Right lobe of liver (tissue), 6 donors: Measurements from ENCODE around the gene FAM167B. TPM values are rescaled to one million over a fixed set of nuclear protein-coding genes. Genes with fewer than 3 reads are reported as not detected.

Experiments
- ATAC-seq, 4 donors: fragments of 200-7000 bp; cut with Tn5 transposase; one replicate each; pipeline ENCODE4 v1.9.1; 2020; ENCODE audit warnings: mild to moderate bottlenecking in 4 of 4, moderate library complexity in 4 of 4
- DNase-seq, 3 donors: peaks; one replicate each; pipeline ENCODE4 v3.0.0-alpha.2; 2020
- H3K27ac ChIP-seq, 3 donors: fragments of 200-600 bp; one replicate each; pipeline ENCODE4 v1.8.0; 2022
- H3K27me3 ChIP-seq, 2 donors: fragments of 200-600 bp; one replicate each; pipeline ENCODE4 v1.8.0; 2022
- H3K36me3 ChIP-seq, 4 donors: fragments of 200-600 bp; sonication (generic) in 1 of 4; one replicate each; pipeline versions ENCODE4 v1.5.1 to v1.8.0; 2017 to 2022; ENCODE audit warnings: control low read depth in 1 of 4
- H3K4me1 ChIP-seq, 4 donors: fragments of 200-600 bp; sonication (generic) in 1 of 4; one replicate each; pipeline versions ENCODE4 v1.5.1 to v1.8.0; 2017 to 2022; ENCODE audit warnings: control low read depth in 1 of 4
- H3K4me3 ChIP-seq, 3 donors: fragments of 200-600 bp; one replicate each; pipeline ENCODE4 v1.8.0; 2022
- H3K9me3 ChIP-seq, 4 donors: fragments of 200-600 bp; sonication (generic) in 1 of 4; one replicate each; pipeline versions ENCODE4 v1.5.1 to v1.8.0; 2017 to 2022; ENCODE audit warnings: control low read depth in 1 of 4
- CTCF ChIP-seq, 4 donors: fragments of 200-600 bp in 3 of 4; fragments of 450-650 bp in 1 of 4; IDR thresholded peaks; one replicate each; pipeline versions ENCODE4 v1.5.1 to v1.8.0; 2016 to 2022; ENCODE audit warnings: antibody characterized with exemption in 4 of 4, mild to moderate bottlenecking in 2 of 4
- POLR2A ChIP-seq: fragments of 450-650 bp; IDR thresholded peaks from one replicate; pipeline ENCODE4 v1.6.1; 2017; ENCODE audit warnings: antibody characterized with exemption, mild to moderate bottlenecking
- WGBS: methylation state at CpG from one replicate; pipeline ENCODE4 v1.1.6; 2018; ENCODE audit warnings: low coverage, low lambda C conversion rate; ENCODE audit not compliant: insufficient coverage; ENCODE audit errors: missing lambda C conversion rate; 5-methylcytosine and 5-hydroxymethylcytosine counted together
- intact Hi-C, 2 donors: fragments of 100-400 bp; cut with DNase I; formaldehyde crosslinking; loops; one replicate each; pipeline versions ENCODE4 v1.11.2 to v1.14.1; 2022
- total RNA-seq, 6 experiments: library from RNA; depleted of rRNA in 2 of 6; stranded (reverse); fragments of >200 nt in 2 of 6; fragmentation: NEBNext Ultra II Directional in 3 of 6; extraction: Animal tissue kit (Norgen Biotek cat#: 25700) in 3 of 6; gene quantifications; one replicate each; pipeline versions ENCODE4 v1.1.0 to v1.2.4, GENCODE V29; 2016 to 2023
- donor health status: DM: no; HTN: yes; CAD: no.
- donor health status: DM: no; HTN: no; CAD: no.
- donor health status: DM: no; HTN: no; CAD: no.
- donor health status: DM: no; HTN: yes; CAD: no.
- donor health status: DM: no; HTN: yes; CAD: no.

FAM167B gene
- total RNA-seq, 6 experiments from 2014 or later, result 1.3 to 9.4 (median 5.2) TPM

DNA sequence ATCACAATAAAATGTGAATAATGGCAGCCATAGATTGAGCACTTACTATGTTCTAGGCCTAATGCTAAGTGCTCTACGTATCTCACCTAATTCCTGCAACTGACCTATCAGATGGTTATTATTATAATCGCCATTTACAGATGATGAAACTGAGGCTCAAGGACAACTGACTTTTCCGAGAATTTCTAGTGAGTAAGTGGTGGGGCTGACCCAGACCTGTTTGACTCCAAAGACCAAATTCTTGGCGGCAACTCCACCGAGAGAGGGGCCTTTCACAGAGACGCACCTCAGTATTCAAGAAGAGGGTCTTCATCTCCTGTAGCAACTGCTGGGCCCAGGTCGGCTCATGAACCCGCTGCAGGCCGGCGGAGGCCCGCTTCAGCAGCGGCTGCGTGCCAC lies 25.4 kb upstream of the FAM167B start:
- no peaks in the 10 kb centered on the region for H3K9me3 ChIP-seq

GRCh38 chr1:32221980-32222755 lies 24.9 kb upstream of the FAM167B start, which contains the start of the genes EIF3I and TMEM234:
Gene EIF3I (plus strand): TSS chr1:32222407. CDS start chr1:32222442, 35 bp downstream.
Gene TMEM234 (minus strand): TSS chr1:32222353. CDS start chr1:32222322, 31 bp downstream.
- intact Hi-C loops, result no loop called here
- Histone ChIP-seq H3K36me3 (peaks cover 0 to 25% (median 13%) of the 10 kb centered on the region in 4 donors), H3K4me3 (peak within 1 kb of the TSS; percentile 73 to 93 (median 91)), H3K9me3 (no peaks in the 10 kb centered on the region), H3K4me1 (peaks cover 0 to 30% (median 15%) of the 10 kb centered on the region in 4 donors), H3K27me3 (no peaks in the 10 kb centered on the region), H3K27ac (peak within 1 kb of the TSS; percentile 74 to 88 (median 81))
- peak; percentile 92 to 97 (median 95) for ATAC-seq
- DNase-seq, result peak; percentile 92 to 94 (median 94)
- TF ChIP-seq CTCF (IDR thresholded peaks at IDR 0.05) (no peak), POLR2A (peak; percentile 70)
- WGBS, result 2% methylated on average over 28 of the region's 46 CpGs

More for the DNA sequence above, 25.4 kb upstream of the FAM167B start:
- peaks cover 0 to 25% (median 11%) of the 10 kb centered on the region in 4 donors for H3K36me3 ChIP-seq
- 7% methylated on average over 6 of the region's 13 CpGs for WGBS
- peak overlapping the region; percentile 73 to 93 (median 91) for H3K4me3 ChIP-seq
- intact Hi-C loops, result no loop called here
- TF ChIP-seq POLR2A (no peak), CTCF (IDR thresholded peaks at IDR 0.05) (no peak)
- peak overlapping the region in 2 of 3 donors; percentile 81 to 88 for H3K27ac ChIP-seq
- DNase-seq (no peak), ATAC-seq (no peak)
- peaks cover 0 to 30% (median 15%) of the 10 kb centered on the region in 4 donors for H3K4me1 ChIP-seq
- no peaks in the 10 kb centered on the region for H3K27me3 ChIP-seq

DNA sequence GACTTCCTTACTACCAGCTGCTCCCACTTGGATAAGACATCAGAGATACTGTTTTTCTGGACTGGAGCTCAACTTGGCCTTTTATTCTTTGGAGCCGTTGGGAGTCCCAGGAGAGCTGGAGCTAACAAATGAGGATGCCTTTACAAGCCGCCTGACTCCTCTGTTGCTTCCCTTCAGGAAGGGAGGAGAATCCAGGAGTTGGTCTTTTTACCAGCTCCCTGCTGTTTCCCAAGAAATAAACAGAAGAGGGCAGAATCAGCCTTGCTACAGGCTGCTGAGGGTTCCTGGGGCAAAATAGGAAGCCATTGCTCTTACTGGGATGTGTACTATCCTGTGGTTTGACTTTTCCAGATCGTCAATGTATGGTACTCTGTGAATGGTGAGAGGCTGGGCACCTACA lies 23.3 kb upstream of the FAM167B start:
- Histone ChIP-seq H3K4me1 (peaks cover 0 to 30% (median 15%) of the 10 kb centered on the region in 4 donors), H3K4me3 (no peak overlapping the region), H3K36me3 (peaks cover 0 to 41% (median 20%) of the 10 kb centered on the region in 4 donors), H3K9me3 (no peaks in the 10 kb centered on the region), H3K27ac (peak overlapping the region; percentile 28 to 81 (median 74)), H3K27me3 (no peaks in the 10 kb centered on the region)
- intact Hi-C loops, result no loop called here
- ATAC-seq (no peak), DNase-seq (no peak)
- TF ChIP-seq CTCF (IDR thresholded peaks at IDR 0.05), result no peak
- TF ChIP-seq POLR2A, result no peak
- WGBS, result 58% methylated on average over 2 of the region's 3 CpGs

DNA sequence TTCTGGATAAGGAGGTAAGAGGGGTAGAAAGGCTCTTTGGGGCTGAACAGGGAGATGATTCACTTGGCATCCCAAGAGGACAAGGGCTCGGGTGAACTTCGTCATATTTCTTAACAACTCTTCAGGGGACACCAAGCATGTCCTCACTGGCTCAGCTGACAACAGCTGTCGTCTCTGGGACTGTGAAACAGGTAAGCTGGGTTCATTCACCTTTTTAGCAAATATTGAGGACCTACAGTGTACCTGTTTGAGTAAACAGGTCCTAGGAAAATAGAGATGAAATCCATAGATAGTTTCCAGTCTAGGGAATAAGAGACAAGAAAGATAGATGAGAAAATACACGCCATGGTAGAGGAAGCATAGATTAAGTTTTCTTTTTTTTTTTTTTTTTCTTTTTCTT lies 22.7 kb upstream of the FAM167B start:
- WGBS, result 31% methylated on average over 4 of the region's 4 CpGs
- intact Hi-C loops, result no loop called here
- DNase-seq (no peak), ATAC-seq (peak; percentile 50 to 73 (median 60))
- Histone ChIP-seq H3K4me1 (peaks cover 0 to 30% (median 15%) of the 10 kb centered on the region in 4 donors), H3K36me3 (peaks cover 0 to 47% (median 24%) of the 10 kb centered on the region in 4 donors), H3K27me3 (no peaks in the 10 kb centered on the region), H3K27ac (peak overlapping the region in 2 of 3 donors; percentile 74 to 81), H3K9me3 (no peaks in the 10 kb centered on the region), H3K4me3 (no peak overlapping the region)
- no peak for TF ChIP-seq POLR2A
- no peak for TF ChIP-seq CTCF (IDR thresholded peaks at IDR 0.05)
